Cardiac muscle cell (in vitro differentiated cells and primary cell): ENCODE data around the gene OTX2. TPM values are rescaled to one million over a fixed set of nuclear protein-coding genes. Genes with fewer than 3 reads are reported as not detected.

Experiments used
- DNase-seq, 2 donors: peaks; one replicate each; pipeline versions ENCODE4 v3.0.0 to v3.0.0-alpha.2; 2010 to 2017; ENCODE audit warnings: low read depth in 1 of 2, low spot score in 1 of 2
- H3K27ac ChIP-seq: fragments of 200-600 bp; sonication (generic); 2 replicates; pipeline ENCODE4 v1.5.1; 2016
- H3K27me3 ChIP-seq: fragments of 200-600 bp; sonication (generic); 2 replicates; pipeline ENCODE4 v1.6.0; 2016; ENCODE audit warnings: control low read depth
- H3K36me3 ChIP-seq: fragments of 200-600 bp; sonication (generic); 2 replicates; pipeline ENCODE4 v1.5.1; 2016; ENCODE audit warnings: control low read depth
- H3K4me1 ChIP-seq: fragments of 200-600 bp; sonication (generic); 2 replicates; pipeline ENCODE4 v1.8.1; 2017; ENCODE audit warnings: low read depth, mild to moderate bottlenecking, mixed run types
- H3K4me3 ChIP-seq: fragments of 200-600 bp; sonication (generic); 2 replicates; pipeline ENCODE4 v1.5.1; 2016; ENCODE audit warnings: mild to moderate bottlenecking
- H3K9me3 ChIP-seq: fragments of 200-600 bp; sonication (generic); 2 replicates; pipeline ENCODE4 v1.5.1; 2017; ENCODE audit warnings: low read depth, mild to moderate bottlenecking, control low read depth
- polyA plus RNA-seq: library from polyadenylated mRNA; unstranded; fragments of >200 nt; fragmentation: Nextera tagmentation; extraction: Ambion mirVana; gene quantifications from 2 replicates; pipeline ENCODE4 v1.2.1, GENCODE V29; 2016
- total RNA-seq: library from RNA; depleted of rRNA; stranded (reverse); fragments of >200 nt; gene quantifications from 2 replicates; pipeline ENCODE4 v1.2.3, GENCODE V29; 2016
- TF ChIP-seq, protein P1 (sequence below): IDR thresholded peaks from 2 replicates; pipeline ENCODE4 v1.5.1; 2012; ENCODE audit warnings: low read depth, mild to moderate bottlenecking, low read length

OTX2 gene
- total and polyA plus RNA-seq, 2 experiments from 2014 or later, result 0.64 to 7.1 TPM

DNA sequence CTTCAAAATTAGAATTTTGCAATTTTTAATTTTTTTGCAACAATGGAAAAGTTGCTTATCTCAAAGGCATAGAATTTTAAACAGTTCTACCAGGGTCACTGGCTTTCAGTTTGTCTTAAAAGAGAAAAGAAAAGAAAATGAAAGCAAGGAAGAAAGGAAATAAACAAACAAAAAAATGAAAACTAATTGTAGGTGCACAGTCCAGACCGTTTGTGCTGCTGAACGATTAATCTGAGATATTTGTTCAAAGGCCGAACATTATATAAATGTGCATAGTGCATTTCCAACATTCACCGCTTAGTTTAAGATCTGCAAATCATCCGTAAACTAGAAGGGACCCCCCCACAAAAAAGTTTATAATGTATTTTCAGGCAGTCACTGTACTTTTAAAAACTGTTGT, 5.5 kb upstream of the OTX2 start:
- no peaks in the 10 kb centered on the region for H3K9me3 ChIP-seq
- H3K4me3 ChIP-seq, result no peak overlapping the region
- DNase-seq, result no peak
- H3K27ac ChIP-seq, result no peak overlapping the region
- no peaks in the 10 kb centered on the region for H3K4me1 ChIP-seq
- H3K27me3 ChIP-seq, result peaks cover 100% of the 10 kb centered on the region
- TF ChIP-seq, protein P1, sequence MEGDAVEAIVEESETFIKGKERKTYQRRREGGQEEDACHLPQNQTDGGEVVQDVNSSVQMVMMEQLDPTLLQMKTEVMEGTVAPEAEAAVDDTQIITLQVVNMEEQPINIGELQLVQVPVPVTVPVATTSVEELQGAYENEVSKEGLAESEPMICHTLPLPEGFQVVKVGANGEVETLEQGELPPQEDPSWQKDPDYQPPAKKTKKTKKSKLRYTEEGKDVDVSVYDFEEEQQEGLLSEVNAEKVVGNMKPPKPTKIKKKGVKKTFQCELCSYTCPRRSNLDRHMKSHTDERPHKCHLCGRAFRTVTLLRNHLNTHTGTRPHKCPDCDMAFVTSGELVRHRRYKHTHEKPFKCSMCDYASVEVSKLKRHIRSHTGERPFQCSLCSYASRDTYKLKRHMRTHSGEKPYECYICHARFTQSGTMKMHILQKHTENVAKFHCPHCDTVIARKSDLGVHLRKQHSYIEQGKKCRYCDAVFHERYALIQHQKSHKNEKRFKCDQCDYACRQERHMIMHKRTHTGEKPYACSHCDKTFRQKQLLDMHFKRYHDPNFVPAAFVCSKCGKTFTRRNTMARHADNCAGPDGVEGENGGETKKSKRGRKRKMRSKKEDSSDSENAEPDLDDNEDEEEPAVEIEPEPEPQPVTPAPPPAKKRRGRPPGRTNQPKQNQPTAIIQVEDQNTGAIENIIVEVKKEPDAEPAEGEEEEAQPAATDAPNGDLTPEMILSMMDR, result no peak
- H3K36me3 ChIP-seq, result no peaks in the 10 kb centered on the region

DNA sequence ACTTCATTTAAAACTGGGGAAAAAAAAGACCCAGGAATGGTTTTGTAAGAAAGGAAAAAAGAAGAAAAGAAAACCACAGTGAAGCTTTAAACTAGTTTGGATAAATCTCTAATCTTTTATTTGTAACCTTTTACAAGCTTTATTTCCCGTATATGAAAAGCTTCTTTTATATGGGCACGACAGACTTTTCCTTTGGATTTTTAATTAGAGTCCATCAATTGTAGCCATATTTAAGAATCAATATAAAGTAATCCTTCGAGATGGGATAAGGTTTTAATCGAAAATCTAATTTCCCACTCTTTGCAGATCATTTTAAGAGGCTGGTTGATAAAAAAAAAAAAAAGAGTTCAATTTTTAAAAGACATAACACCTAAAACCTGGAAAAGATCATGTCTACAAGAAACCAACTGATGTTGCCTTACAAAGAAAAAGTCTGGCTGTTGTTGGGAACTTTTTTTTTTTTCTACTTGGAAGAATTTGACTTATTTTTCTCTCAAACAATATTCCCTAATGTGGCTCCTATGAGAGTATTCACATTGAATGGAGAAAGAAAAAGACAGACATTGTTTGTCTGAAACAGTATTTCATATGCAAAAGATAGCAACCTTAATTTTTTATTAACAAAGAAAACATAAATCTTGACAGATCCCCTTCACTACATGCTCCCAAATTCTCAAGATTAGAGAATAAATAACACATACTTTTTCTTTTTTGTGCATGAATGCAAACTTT, 4.9 kb upstream of the OTX2 start:
- no peaks in the 10 kb centered on the region for H3K4me1 ChIP-seq
- H3K27me3 ChIP-seq, result peaks cover 100% of the 10 kb centered on the region
- TF ChIP-seq, protein P1, result no peak
- no peak for DNase-seq
- no peaks in the 10 kb centered on the region for H3K36me3 ChIP-seq
- no peak overlapping the region for H3K27ac ChIP-seq
- no peak overlapping the region for H3K4me3 ChIP-seq
- H3K9me3 ChIP-seq, result no peaks in the 10 kb centered on the region

DNA sequence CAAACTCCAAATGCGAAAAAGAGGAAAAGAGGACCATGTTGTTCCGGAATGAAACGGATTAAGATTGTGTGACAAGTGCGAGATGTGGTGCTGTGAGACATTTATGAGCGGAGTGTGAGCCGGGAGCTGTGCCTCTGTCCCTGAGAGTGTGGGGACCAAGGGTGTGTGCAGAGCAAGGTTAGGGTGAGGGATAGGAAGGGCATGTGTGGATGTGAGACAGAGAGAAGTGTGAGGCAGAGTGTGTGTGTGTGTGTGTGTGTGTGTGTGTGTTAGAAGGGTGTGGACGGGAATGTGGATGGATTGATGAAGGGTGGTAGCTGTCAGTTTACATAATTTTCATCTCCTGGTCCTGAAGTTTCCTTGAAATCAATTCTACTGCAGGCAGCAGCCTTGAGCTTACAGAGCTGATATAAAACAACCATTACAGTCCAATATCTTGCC, 4.3 kb upstream of the OTX2 start:
- TF ChIP-seq, protein P1, result no peak
- DNase-seq, result no peak
- Histone ChIP-seq H3K27ac (no peak overlapping the region), H3K4me3 (no peak overlapping the region), H3K36me3 (no peaks in the 10 kb centered on the region), H3K9me3 (no peaks in the 10 kb centered on the region), H3K27me3 (peaks cover 100% of the 10 kb centered on the region), H3K4me1 (no peaks in the 10 kb centered on the region)

DNA sequence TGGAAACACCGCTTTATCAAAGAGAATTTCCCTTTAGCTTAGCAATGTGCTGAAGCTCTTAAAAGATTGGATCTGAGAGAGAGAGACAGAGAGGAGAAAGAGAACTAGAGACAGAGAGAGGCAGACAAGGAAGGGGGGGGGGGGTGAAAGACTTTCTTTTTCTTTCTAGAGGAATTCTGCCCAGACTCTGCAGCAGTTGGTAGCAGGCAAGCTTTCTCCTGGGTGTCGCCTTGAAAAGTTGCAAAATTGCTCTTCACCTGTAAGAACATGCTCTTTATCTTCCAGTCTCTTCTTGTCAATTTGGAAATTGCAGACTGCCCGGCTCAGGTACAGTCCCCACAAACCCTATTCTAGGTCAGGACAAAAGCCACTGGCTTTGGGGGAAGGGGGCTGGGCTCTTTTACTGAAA, 2.9 kb upstream of the OTX2 start:
- Histone ChIP-seq H3K36me3 (no peaks in the 10 kb centered on the region), H3K4me1 (no peaks in the 10 kb centered on the region), H3K27ac (no peak overlapping the region), H3K4me3 (no peak overlapping the region), H3K27me3 (peaks cover 100% of the 10 kb centered on the region), H3K9me3 (no peaks in the 10 kb centered on the region)
- TF ChIP-seq, protein P1, result no peak
- no peak for DNase-seq

DNA sequence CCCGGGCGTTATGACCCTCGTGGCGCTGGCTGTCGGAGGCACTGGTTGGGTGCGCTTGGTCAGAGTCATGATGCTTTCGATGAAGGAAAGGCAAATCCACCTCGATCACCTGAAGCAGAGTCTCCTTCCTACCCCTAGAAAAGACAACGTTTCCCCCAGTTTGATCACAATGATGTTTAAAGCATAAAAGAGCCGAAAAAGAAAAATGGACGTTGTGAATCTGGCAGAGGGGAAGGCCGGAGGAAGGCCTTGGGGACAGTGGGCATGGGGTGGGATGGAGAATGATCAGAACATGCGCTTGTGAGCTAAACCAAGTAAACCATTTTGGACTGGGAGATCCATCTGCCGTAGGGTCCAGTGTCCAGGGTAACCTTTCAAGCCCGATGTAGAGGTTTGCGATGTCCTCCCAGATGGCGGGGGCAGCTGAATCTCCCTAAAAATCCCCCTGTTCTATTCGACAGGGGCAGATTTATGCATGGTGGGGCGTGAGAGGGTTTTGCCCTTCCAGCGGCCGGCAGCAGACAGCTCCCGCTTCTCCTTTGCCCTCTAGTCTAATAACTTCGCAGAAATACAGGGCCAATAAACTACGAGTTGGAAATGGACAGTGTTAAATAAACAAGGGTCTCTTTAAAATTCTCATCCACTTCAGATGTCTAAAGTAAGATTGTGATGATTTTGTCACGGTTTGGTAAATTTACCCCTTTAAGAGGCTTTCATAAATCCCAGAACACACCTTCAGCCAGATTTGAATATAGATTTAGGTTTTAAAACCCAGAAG, 2.3 kb upstream of the OTX2 start:
- Histone ChIP-seq H3K27me3 (peaks cover 100% of the 10 kb centered on the region), H3K36me3 (no peaks in the 10 kb centered on the region), H3K4me1 (no peaks in the 10 kb centered on the region), H3K4me3 (no peak overlapping the region), H3K9me3 (no peaks in the 10 kb centered on the region), H3K27ac (no peak overlapping the region)
- TF ChIP-seq, protein P1, result no peak
- DNase-seq, result no peak
